ENCODE results near the gene CYP27A1.

GRCh38 chr2:218812096-218812815 is 30.3 kb downstream of the CYP27A1 start:
- no peak for TF ChIP-seq CTCF (conservative IDR thresholded peaks at IDR 0.05)
- no peak for TF ChIP-seq EZH2 (IDR thresholded peaks at IDR 0.05; ENCODE audit: low read depth)

Measured in PC-9 (cell line).